IPS DF 6.9 (cell line): Measurements from ENCODE around the gene CFAP58.

Experiments
- DNase-seq: peaks from one replicate; pipeline ENCODE4 v3.0.0-alpha.2; 2013; ENCODE audit warnings: low read depth, low spot score
- H3K27ac ChIP-seq: one replicate; pipeline ENCODE4 v1.5.1; 2013; ENCODE audit warnings: low read length, control low read depth
- H3K27me3 ChIP-seq: 2 replicates; pipeline ENCODE4 v1.6.1; 2013; ENCODE audit warnings: mild to moderate bottlenecking, low read length; ENCODE audit not compliant: control insufficient read depth, insufficient read depth
- H3K36me3 ChIP-seq: 2 replicates; pipeline ENCODE4 v1.6.1; 2013; ENCODE audit warnings: low read length; ENCODE audit not compliant: control insufficient read depth, insufficient read depth
- H3K4me1 ChIP-seq: 2 replicates; pipeline ENCODE4 v1.6.1; 2013; ENCODE audit warnings: low read length; ENCODE audit not compliant: control insufficient read depth, insufficient read depth
- H3K4me3 ChIP-seq: 2 replicates; pipeline ENCODE4 v1.5.1; 2013; ENCODE audit warnings: mild to moderate bottlenecking, low read length
- H3K9me3 ChIP-seq: 2 replicates; pipeline ENCODE4 v1.6.1; 2013; ENCODE audit warnings: low read length, inconsistent platforms; ENCODE audit not compliant: control insufficient read depth, insufficient read depth
- WGBS: extraction: QIAGEN DNeasy Blood & Tissue Kit; methylation state at CpG from one replicate; pipeline ENCODE4 v1.1.7; 2013; ENCODE audit warnings: mixed read lengths, missing lambda C conversion rate; ENCODE audit not compliant: insufficient read length, insufficient coverage; 5-methylcytosine and 5-hydroxymethylcytosine counted together

The CFAP58 gene

DNA sequence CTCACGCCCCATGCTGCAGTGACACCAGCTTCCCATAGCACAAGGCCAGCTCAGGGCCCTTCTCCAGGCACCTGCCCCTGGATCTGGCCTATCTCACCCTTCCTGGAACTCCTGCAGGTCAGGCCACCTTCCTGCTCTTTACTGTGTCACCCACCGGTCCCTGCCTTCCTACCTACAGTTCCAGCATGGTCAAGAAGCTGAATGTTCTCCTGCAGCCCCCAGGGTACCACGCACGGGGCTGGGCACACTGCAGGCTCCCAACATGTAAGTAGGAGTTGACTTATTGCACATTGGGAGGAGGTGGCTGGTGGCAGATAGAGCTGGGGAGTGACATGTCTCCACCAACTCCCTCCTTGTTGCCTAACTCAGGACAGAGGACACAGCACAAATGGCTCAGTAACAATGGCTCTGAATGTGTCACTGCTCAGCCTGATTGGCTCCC lies 29.9 kb upstream of the CFAP58 start:
- no peak overlapping the region for H3K27ac ChIP-seq
- no peaks in the 10 kb centered on the region for H3K36me3 ChIP-seq
- no CpG with 5 or more reads among the region's 4 CpGs for whole genome bisulfite sequencing
- no peaks in the 10 kb centered on the region for H3K27me3 ChIP-seq
- peaks cover 33% of the 10 kb centered on the region for H3K4me1 ChIP-seq
- DNase-seq, result no peak
- no peak overlapping the region for H3K4me3 ChIP-seq
- H3K9me3 ChIP-seq, result no peaks in the 10 kb centered on the region

DNA sequence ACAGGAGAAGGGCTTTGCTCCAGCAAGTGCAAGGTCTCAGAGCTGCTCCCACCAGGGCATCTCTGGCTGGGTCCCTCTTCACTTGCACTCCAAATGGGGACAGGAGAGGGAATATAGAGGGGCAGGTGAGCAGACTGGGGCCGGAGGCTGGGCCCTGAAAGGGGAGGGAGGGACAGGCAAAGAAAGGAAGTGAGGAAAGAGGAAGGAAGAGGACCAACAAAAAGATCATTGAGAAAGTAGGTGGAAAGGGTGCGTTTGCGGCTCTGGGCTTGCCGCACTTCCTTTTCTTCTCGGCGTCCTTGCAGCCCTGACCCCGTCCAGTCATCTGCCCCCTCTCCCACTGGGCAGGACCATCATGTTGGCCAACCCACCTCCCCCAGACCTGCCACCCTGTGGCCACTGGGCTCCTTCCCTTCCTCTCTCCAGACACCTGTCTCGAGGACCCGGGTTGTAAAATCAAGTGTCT lies 29.4 kb upstream of the CFAP58 start:
- no peak overlapping the region for H3K27ac ChIP-seq
- no peaks in the 10 kb centered on the region for H3K9me3 ChIP-seq
- no peak overlapping the region for H3K4me3 ChIP-seq
- no peaks in the 10 kb centered on the region for H3K36me3 ChIP-seq
- H3K27me3 ChIP-seq, result no peaks in the 10 kb centered on the region
- no CpG with 5 or more reads among the region's 9 CpGs for WGBS
- DNase-seq, result no peak
- peaks cover 36% of the 10 kb centered on the region for H3K4me1 ChIP-seq

- Histone ChIP-seq H3K4me1 (peaks cover 38% of the 10 kb centered on the region), H3K27ac (no peak overlapping the region), H3K27me3 (no peaks in the 10 kb centered on the region), H3K4me3 (no peak overlapping the region), H3K9me3 (no peaks in the 10 kb centered on the region), H3K36me3 (no peaks in the 10 kb centered on the region)
- DNase-seq, result no peak
- no CpG with 5 or more reads among the region's 10 CpGs for WGBS
These were observed 28.7 kb upstream of the CFAP58 start for GRCh38 chr10:104324931-104325330.

GRCh38 chr10:104325436-104326435 lies 27.9 kb upstream of the CFAP58 start:
- DNase-seq, result no peak
- no peak overlapping the region for H3K4me3 ChIP-seq
- no peak overlapping the region for H3K27ac ChIP-seq
- no CpG with 5 or more reads among the region's 28 CpGs for WGBS
- H3K27me3 ChIP-seq, result no peaks in the 10 kb centered on the region
- no peaks in the 10 kb centered on the region for H3K36me3 ChIP-seq
- H3K9me3 ChIP-seq, result no peaks in the 10 kb centered on the region
- peaks cover 40% of the 10 kb centered on the region for H3K4me1 ChIP-seq

GRCh38 chr10:104326991-104327610 lies 26.5 kb upstream of the CFAP58 start:
- Histone ChIP-seq H3K4me3 (no peak overlapping the region), H3K4me1 (peaks cover 37% of the 10 kb centered on the region), H3K9me3 (no peaks in the 10 kb centered on the region), H3K36me3 (no peaks in the 10 kb centered on the region), H3K27me3 (no peaks in the 10 kb centered on the region), H3K27ac (no peak overlapping the region)
- no CpG with 5 or more reads among the region's 9 CpGs for WGBS
- no peak for DNase-seq

DNA sequence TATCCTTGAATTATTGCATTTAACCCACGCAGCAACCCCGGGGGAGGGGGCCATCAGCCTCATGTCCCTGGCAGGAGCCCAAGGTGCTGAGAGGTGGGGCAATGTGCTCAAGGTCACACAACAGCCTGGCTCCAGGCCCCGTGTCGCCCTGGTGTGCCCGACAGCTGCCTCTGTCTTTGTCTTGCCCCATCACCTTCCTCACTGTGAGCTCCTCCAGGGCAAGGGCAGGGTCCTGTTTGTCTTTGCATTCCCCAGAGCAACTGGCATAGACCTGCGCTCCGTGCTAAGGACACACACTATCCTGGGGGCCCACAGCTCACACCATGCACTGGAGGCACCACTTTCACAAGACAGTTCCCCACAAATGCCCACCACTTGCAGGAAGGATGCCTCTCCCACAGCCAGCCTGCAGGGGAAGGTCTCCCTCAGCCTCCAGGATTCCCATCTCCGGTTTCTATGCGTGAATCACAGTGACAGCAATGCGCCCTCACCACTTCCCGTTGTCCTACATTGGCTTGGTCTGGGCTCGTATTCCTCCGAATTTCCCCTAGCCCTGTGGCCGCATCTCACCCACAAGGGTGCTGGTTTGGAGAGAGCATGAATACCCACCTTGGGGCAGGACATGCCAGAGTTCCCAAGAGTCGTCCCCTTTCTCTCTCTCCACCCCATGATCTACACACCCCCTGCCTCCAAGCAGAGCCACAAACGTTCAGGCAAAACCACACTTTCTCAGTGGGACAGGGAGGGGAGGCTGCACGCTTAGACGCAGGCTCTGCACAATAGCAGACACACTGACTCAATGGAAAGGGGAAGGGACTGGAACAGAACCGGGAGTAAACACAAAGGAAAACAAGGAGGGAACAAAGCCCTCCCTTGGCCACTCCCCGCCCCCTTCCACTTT lies 25.6 kb upstream of the CFAP58 start:
- Histone ChIP-seq H3K27me3 (no peaks in the 10 kb centered on the region), H3K4me3 (no peak overlapping the region), H3K27ac (no peak overlapping the region), H3K4me1 (peaks cover 34% of the 10 kb centered on the region), H3K36me3 (no peaks in the 10 kb centered on the region), H3K9me3 (no peaks in the 10 kb centered on the region)
- DNase-seq, result no peak
- WGBS, result no CpG with 5 or more reads among the region's 20 CpGs

DNA sequence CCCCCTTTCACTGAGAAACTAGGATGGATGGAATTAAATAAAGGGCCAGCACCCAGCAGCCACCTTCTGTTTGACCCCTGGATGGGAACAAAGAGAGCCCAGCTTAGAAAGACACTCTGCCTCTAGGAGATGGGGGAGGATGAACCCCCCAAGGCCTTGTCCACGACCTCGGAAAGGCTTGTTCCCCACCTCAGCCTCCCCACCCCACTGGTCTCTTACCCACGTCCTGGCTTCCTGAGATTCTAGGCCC lies 25.1 kb upstream of the CFAP58 start:
- Histone ChIP-seq H3K27ac (no peak overlapping the region), H3K4me3 (no peak overlapping the region)
- no CpG with 5 or more reads among the region's 3 CpGs for WGBS

DNA sequence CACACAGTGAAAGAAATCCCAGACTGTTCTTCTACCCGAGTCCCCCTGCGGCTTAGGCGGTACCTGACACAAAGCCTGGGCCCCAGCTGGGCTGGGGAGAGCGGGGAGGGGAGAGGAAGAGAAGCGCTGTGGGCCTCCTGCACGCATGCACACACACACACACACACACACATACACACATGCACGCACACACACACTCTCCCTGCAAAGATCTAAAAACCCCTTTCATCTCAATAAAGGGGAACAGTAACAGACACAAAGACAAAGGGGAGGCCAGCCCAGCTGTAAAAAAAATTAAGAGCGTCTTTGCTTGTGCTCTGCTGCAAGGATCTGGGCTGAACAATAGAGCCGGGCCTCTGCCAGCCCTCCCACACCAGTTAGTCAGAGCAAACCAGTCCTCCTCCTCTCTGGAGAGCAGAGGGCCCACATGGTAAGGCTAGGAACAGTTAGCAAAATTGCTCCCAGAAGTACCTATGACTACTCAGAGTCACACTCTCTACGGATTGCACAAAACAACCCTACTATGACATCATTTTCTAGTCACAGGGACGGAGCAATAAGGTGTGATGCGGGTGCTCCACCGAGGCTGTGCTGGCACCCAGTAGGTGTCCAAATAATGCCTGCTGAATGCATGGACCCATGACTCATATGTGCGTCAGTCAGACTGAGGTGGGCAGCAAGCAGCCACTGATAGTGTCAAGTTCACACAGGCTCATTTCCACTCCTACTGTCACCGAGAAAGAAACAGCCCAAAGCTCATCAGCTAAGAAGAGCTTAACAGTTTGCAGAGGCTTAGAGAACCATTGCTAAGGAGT lies 24.5 kb upstream of the CFAP58 start:
- Histone ChIP-seq H3K36me3 (no peaks in the 10 kb centered on the region), H3K27me3 (no peaks in the 10 kb centered on the region), H3K4me3 (no peak overlapping the region), H3K27ac (no peak overlapping the region), H3K9me3 (no peaks in the 10 kb centered on the region), H3K4me1 (peaks cover 31% of the 10 kb centered on the region)
- DNase-seq, result no peak
- WGBS, result no CpG with 5 or more reads among the region's 15 CpGs

More for the DNA sequence above, 25.1 kb upstream of the CFAP58 start:
- Histone ChIP-seq H3K36me3 (no peaks in the 10 kb centered on the region), H3K9me3 (no peaks in the 10 kb centered on the region), H3K4me1 (peaks cover 32% of the 10 kb centered on the region), H3K27me3 (no peaks in the 10 kb centered on the region)
- DNase-seq, result no peak

DNA sequence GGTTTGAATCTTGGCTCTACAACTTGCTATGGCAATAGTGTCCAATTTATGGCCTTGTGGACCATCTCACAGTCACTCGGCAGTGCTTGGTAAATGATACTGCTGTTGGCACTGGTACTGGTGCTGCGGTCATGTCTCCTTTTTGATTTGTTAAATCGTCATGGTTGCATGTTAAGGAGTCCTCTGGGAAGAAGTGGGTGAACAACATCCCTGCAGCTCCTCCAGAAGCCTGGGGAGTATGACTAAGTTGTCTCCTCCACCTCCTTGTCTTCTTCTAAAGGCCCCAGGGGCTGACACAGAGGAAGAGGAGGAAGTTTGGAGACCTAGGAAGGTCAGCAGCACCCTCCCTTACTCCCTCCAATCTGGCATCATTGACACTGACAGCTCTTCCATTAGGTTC lies 23.9 kb upstream of the CFAP58 start:
- Histone ChIP-seq H3K27me3 (no peaks in the 10 kb centered on the region), H3K36me3 (no peaks in the 10 kb centered on the region), H3K9me3 (no peaks in the 10 kb centered on the region), H3K4me1 (peaks cover 31% of the 10 kb centered on the region), H3K27ac (no peak overlapping the region), H3K4me3 (no peak overlapping the region)
- DNase-seq, result no peak
- WGBS, result no CpG with 5 or more reads among the region's 3 CpGs
